K562 (cell line): Measurements from ENCODE around the gene OR5A2.

Experiments
- KLF10 ChIP-seq: fragments of 250-450 bp; sonication (Bioruptor Pico); IDR thresholded peaks from 2 replicates; pipeline ENCODE4 v1.6.1; 2021; ENCODE audit warnings: matching md5 sums
- NBN ChIP-seq: fragments of 450-650 bp; IDR thresholded peaks from 2 replicates; pipeline ENCODE4 v1.6.1; 2016; ENCODE audit warnings: low read depth, mild to moderate bottlenecking

DNA sequence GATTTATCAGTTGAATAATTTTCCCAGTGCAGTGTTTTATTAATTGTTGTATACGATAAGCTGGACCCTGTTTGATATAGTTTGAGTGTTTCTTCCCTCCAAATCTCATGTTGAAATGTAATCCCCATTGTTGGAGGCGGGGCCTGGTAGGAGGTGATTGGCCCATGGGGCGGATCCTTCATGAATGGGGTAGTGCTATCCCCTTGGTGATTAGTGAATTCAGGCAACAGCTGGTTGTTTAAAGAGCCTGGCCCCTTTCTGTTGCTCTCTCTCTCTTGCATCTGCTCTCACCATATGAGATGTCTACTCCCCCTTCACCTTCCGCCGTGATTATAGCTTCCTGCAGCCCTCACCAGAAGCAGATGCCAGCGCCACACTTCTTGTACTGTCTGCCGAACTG is 11.6 kb upstream of the OR5A2 start:
- TF ChIP-seq NBN, result no peak
- no peak for TF ChIP-seq KLF10 (CRISPR knock-in tag)
